HL-60/S4 treated with retinoic acid at 250 ng/mL for 4 days and 3 days (cell line): ENCODE data around the gene ETAA1.

Experiments used
- in situ Hi-C: fragments of 300-500 bp; cut with MboI; formaldehyde crosslinking; loops from 2 replicates; pipeline ENCODE4 v1.7.0; 2022; ENCODE audit warnings: low sequenced_read_pairs

ETAA1 gene

DNA sequence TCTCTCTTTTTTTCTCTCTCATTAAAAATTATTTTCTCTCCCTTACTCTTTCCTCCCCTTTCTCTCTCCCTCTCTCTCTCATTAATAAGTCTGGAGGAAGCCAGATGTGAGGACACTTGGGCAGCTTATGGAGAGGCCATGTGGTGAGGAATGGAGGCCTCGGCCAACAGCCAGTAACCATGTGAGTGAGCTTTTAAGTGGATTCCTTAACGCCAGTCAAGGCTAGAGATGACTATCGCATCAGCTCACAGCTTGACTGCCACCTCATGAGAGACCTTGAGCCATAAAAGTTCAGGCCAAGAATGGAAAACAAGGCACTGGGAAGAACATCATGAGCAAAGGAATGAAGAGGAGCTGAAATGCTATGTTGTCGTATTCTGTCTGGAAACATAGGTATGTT is 39.1 kb downstream of the ETAA1 start:
- in situ Hi-C loops: no loop called here

DNA sequence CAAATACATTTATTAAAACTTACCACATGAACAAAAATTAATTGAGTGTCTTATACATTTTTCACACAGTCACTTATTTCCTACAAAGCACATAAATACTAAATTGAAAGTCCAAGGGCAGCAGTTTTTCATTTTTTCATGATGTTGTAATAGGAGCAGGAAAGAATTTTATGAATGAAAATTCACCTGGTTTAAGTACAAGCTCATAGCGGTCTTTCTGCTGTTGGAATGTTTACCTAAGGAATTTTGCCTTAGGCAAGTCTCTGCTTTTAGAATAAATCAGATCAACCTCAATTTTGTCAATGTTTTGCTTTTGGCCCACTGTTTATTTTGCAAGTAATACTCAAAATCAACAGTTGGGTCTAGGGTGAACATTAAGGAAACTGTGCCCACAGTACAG is 40.0 kb downstream of the ETAA1 start:
- in situ Hi-C loops: no loop called here

GRCh38 chr2:67438337-67438736 is 41.2 kb downstream of the ETAA1 start:
- in situ Hi-C loops: no loop called here

DNA sequence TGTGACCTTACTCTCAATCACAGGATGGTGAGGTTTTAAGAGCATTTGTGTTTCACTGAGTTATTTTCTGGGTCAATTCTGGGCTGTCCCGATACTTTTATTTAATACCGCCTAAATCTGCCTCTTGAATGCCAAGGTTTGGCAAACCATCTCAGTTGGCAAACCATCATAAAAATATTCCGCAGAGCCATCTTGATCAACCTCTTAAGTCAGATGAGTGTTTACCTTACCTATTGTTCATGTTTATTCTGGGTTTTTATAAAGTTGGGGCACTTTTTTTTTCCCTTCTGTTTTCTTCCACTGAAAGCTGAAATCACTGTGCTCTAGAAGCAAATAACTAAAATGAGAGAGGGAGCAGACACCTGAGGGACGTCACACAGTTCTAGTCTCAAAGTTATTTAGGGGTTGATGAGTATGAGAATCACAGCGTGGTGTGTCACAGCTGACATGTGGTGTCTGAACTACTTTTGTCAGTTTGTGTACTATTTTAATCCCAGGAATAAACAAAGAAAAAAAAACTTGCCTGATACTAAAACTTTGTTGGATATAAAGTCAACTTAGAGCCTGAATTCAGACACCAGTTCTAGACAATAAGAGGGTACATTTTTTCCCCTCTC is 48.6 kb downstream of the ETAA1 start:
- in situ Hi-C loops: no loop called here

GRCh38 chr2:67446491-67446911 is 49.4 kb downstream of the ETAA1 start:
- in situ Hi-C loops: no loop called here

DNA sequence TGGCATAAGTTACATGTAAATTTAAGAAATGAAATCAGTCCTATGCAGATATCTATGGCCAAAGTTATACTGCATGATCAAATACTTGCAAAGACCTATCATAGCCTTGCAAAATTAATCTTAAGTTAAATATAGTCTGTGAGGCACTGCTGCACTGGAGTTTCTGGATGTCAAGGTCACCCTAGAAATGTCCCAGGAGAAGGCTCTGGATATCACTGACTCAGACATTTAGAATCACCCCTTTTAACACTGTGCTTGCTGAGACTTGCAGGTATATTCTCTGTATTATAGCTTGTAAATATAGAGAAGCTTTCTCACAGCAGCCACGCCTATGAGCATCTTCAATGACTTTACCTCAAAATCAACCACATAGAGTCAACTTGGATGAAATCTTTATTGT is 51.5 kb downstream of the ETAA1 start:
- in situ Hi-C loops: no loop called here

DNA sequence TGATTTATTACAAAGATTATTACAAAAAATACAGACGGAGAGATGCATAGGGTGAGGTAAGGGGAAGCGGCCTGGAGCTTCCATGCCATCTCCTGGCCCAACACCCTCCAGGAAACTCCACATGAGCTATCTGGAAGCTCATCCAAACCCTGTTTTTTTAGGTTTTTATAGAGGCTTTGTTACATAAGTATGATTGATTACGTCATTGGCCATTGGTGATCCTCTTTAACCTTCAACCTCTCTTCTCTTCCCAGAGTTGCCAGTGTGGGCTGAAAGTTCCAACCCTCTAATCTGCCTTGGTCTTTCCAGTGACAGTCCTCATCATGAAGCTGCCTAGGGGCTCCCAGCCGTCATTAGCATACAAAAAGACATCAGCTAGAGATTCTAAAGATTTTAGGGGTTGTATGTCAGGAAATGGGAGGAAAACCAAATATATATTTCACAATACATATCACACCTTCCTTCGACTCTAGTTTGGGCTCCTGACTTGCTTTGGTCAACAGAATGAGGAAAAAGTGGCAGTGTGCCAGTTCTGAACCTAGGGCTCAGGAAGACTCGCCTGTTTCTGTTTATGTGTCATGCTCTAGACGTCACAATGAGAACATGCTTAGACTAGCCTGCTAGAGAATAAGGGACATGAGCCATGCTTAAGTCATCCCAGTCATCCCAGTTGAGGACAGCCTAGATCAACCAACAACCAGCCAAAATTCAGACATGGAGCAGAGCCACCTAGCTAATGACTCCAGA is 54.1 kb downstream of the ETAA1 start:
- in situ Hi-C loops: no loop called here

GRCh38 chr2:67453310-67453709 is 56.2 kb downstream of the ETAA1 start:
- in situ Hi-C loops: no loop called here

DNA sequence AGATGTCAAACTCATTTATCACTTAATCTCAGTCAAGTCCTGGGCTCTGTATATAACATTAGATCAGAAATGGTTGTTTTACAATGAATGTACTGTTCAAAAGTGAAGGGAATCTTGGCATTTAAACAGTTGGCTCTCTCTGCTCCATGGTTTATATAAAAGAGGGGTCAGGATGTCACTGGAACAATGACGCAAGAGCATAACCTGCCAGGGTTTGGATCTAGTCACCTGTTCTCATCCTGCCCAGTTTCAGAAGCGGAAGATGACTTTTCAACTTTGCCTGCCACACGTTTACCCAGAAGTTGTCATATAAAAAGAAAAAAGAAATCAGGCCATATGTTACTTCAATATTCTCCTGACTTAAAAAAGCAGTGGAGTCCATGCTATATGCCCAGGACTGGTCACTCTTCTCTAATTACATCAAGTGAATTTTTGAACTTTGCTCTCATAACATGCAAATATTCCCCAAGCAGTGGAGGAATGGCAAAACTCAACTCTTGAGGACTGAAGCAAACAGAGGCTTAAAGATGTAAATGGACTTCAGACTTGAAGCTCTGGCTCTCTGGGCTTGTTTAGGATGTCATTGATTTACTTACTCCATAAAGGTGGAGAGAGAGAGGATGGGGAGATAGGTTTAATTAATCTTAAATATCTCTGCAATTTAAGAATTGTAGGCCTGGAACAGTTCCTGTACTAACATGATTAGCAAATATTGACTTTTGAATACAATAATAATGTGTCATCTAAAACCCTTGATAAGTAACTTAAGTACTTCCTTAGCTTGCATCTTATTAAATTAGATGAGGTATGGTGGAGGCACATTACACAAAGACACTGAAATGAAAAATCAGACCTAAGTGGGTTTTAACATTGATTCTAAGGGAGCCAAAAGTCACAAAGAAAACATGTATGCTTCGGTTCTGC is 58.3 kb downstream of the ETAA1 start:
- in situ Hi-C loops: no loop called here

GRCh38 chr2:67456428-67456827 is 59.3 kb downstream of the ETAA1 start:
- in situ Hi-C loops: no loop called here

- in situ Hi-C loops: no loop called here
These were observed 60.6 kb downstream of the ETAA1 start for GRCh38 chr2:67457699-67458098.

DNA sequence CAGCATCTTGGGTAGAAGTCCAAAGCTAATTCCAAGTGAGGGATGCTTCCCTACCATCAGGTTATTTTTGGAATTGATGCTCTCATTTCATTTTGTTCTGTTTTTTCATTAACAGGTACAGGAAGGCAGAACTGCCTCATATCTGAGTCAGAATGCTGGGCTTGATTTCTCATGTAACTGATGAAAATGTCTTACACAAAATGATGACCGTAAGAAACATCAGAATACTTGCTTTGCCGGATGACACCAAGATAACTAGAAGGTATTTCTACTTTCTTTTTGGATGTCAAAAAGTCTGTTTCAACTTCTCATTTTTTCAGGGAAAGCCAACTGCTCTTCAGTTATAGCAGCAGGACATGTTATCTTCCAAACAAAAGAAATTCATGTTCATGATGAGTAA is 62.6 kb downstream of the ETAA1 start:
- in situ Hi-C loops: no loop called here
